ENCODE measurements around the gene ZBTB37. TPM values are rescaled to one million over a fixed set of nuclear protein-coding genes. Genes with fewer than 3 reads are reported as not detected.
A peak's percentile ranks its signal among the peaks of the same experiment; 100 is the strongest.

ZBTB37 gene
- total and polyA plus RNA-seq, 9 of the 15 experiments (the other 6 are each of a cell fraction or from before 2014, with no cell fraction given): 1.3 to 13.9 (median 5.4) TPM

- TF ChIP-seq NR0B1 (IDR thresholded peaks at IDR 0.05; ENCODE audit: partially characterized antibody) (no peak), ZNF609 (CRISPR knock-in tag; IDR thresholded peaks at IDR 0.05; ENCODE audit: borderline replicate concordance) (no peak; the same call in none of the 2 replicates), LCOR (CRISPR knock-in tag; IDR thresholded peaks at IDR 0.05) (peak; percentile 85; the same call in 1 of the 2 replicates), CAMTA2 (CRISPR knock-in tag; conservative IDR thresholded peaks at IDR 0.05) (peak; percentile 78), HDAC3 (IDR thresholded peaks at IDR 0.05; ENCODE audit: borderline replicate concordance, partially characterized antibody) (peak; percentile 55), SAP30 (IDR thresholded peaks at IDR 0.05; ENCODE audit: borderline replicate concordance, insufficient read depth, low read depth, low read length, poor library complexity, severe bottlenecking) (peak; percentile 87), RFX7 (CRISPR knock-in tag; IDR thresholded peaks at IDR 0.05) (0 out of 2 replicates have a peak, but pooled peaks have one; percentile 5), PHF8 (IDR thresholded peaks at IDR 0.05; ENCODE audit: borderline replicate concordance, low read length) (peak; percentile 95), ERF (CRISPR knock-in tag; IDR thresholded peaks at IDR 0.05) (peak; percentile 93), HMGXB4 (CRISPR knock-in tag; IDR thresholded peaks at IDR 0.05) (peak; percentile 68), E2F5 (CRISPR knock-in tag; IDR thresholded peaks at IDR 0.05) (peak; percentile 88), AFF1 (IDR thresholded peaks at IDR 0.05; ENCODE audit: low read depth in 1 of 2, partially characterized antibody in 2 of 2) (peak; percentile 79 to 88), RFX5 (IDR thresholded peaks at IDR 0.05; ENCODE audit: low read depth, low read length) (peak; percentile 90)
Observed at GRCh38 chr1:173867753-173868265, 371 bp upstream of the ZBTB37 start, which contains the start of gene GAS5 (continued).

Measured in K562 (cell line).